ENCODE results near the gene RP2.

RP2 gene

DNA sequence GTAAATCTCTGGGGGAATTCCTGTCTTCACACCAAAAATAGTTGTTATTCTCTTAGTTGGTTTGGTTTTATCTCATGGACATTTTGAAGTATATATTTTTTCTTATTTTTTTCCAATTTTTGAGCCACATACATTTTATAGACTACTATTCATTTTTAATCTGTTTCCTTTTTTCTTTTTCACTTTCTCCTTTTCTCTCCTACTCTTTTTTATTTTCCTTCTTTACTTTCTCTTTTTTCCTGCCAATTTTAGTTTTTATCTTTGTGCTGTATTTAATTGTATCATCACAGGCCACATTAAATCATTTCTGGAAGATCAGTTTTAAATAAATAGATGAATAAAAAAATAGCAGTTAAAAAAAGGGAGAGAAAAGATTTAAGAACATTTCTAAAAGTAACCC is 61.4 kb downstream of the RP2 start:
- Histone ChIP-seq H3K4me1 (ENCODE audit: control insufficient read depth, insufficient read depth, low read length) (no peaks in the 10 kb centered on the region), H3K4me3 (ENCODE audit: low read length) (no peak overlapping the region), H3K9ac (ENCODE audit: low read length) (no peak overlapping the region), H3K36me3 (ENCODE audit: control insufficient read depth, insufficient read depth, low read length, severe bottlenecking) (no peaks in the 10 kb centered on the region), H3K27me3 (replicated peaks; ENCODE audit: control insufficient read depth, insufficient read depth, low read length) (peaks cover 24% of the 10 kb centered on the region), H3K9me3 (ENCODE audit: control insufficient read depth, low read length) (no peaks in the 10 kb centered on the region)
- DNase-seq (ENCODE audit: low read depth): no peak

DNA sequence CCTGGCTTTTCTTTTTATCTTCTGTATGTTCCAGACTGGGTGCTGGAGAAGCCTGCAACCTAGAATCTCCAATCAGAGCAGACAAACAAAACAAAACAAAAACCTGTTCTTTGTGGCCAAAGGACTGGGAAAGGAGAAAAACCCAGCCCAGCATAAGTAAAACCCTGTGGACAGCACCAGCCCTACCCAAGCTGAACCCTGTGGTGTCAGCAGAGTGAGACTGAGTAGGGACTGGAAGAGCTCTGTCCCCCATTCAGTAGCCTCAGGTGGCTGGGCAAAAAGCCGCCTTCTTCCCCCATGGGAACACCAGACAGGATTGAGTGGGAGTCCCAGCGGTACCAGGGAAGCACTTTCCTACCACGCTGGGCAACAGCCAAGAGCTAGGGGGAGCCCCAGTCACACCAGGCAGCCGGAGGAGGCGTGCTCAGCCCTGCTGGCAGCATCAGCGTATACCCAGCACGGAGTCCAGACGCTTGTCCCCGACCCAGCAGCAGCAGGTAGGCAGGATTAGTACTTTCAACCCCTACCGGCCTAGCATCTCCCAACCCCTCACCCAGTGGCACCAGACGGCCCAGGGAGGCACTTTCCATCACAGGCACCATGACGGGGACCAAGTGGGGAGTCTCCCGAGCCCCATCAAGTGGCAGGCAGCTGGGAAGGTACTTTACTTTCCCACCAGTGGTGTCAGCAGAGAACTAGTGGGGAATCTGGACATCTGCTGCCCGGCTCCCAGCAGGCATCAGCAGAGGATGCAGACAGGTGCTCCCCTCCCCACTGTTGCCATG is 66.8 kb downstream of the RP2 start:
- peaks cover 15% of the 10 kb centered on the region for H3K27me3 ChIP-seq (replicated peaks; ENCODE audit: control insufficient read depth, insufficient read depth, low read length)
- peak overlapping the region; percentile 71 for H3K4me3 ChIP-seq (ENCODE audit: low read length)
- no peaks in the 10 kb centered on the region for H3K4me1 ChIP-seq (ENCODE audit: control insufficient read depth, insufficient read depth, low read length)
- H3K9me3 ChIP-seq (ENCODE audit: control insufficient read depth, low read length): no peaks in the 10 kb centered on the region
- no peak overlapping the region for H3K9ac ChIP-seq (ENCODE audit: low read length)
- DNase-seq (ENCODE audit: low read depth): peak; percentile 82
- no peaks in the 10 kb centered on the region for H3K36me3 ChIP-seq (ENCODE audit: control insufficient read depth, insufficient read depth, low read length, severe bottlenecking)

GRCh38 chrX:46904626-46905025 is 67.8 kb downstream of the RP2 start:
- Histone ChIP-seq H3K27me3 (replicated peaks; ENCODE audit: control insufficient read depth, insufficient read depth, low read length) (peaks cover 18% of the 10 kb centered on the region), H3K36me3 (ENCODE audit: control insufficient read depth, insufficient read depth, low read length, severe bottlenecking) (no peaks in the 10 kb centered on the region), H3K9me3 (ENCODE audit: control insufficient read depth, low read length) (no peaks in the 10 kb centered on the region)

DNA sequence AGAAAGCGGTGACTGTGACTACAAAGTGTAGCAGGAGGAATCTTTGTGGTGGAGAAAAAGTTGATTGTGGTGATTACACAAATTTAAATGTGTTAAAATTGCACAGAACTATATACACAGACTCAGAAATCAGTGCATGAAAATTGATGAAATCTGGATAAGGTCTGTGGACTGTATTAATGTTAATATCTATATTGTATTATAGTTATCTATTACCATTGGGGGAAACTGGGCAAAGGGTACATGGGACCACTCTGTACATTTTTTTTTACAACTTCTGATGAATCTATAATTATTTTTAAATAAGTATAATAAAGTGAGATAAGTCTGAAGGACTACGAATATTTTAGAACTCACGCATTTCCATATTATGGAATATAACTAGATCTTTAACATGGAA is 73.6 kb downstream of the RP2 start:
- Histone ChIP-seq H3K4me1 (ENCODE audit: control insufficient read depth, insufficient read depth, low read length) (peaks cover 8% of the 10 kb centered on the region), H3K27me3 (replicated peaks; ENCODE audit: control insufficient read depth, insufficient read depth, low read length) (peaks cover 14% of the 10 kb centered on the region), H3K9me3 (ENCODE audit: control insufficient read depth, low read length) (no peaks in the 10 kb centered on the region), H3K4me3 (ENCODE audit: low read length) (no peak overlapping the region), H3K9ac (ENCODE audit: low read length) (no peak overlapping the region), H3K36me3 (ENCODE audit: control insufficient read depth, insufficient read depth, low read length, severe bottlenecking) (no peaks in the 10 kb centered on the region)
- DNase-seq (ENCODE audit: low read depth): no peak

More at GRCh38 chrX:46904626-46905025, 67.8 kb downstream of the RP2 start:
- H3K4me3 ChIP-seq (ENCODE audit: low read length): no peak overlapping the region
- no peak for DNase-seq (ENCODE audit: low read depth)
- H3K4me1 ChIP-seq (ENCODE audit: control insufficient read depth, insufficient read depth, low read length): no peaks in the 10 kb centered on the region
- H3K9ac ChIP-seq (ENCODE audit: low read length): no peak overlapping the region

GRCh38 chrX:46912098-46912602 is 75.3 kb downstream of the RP2 start, which contains the start of gene JADE3:
JADE3 (plus strand) TSS chrX:46912421; CDS start chrX:46984895, 72,474 bp downstream.
- Histone ChIP-seq H3K9me3 (ENCODE audit: control insufficient read depth, low read length) (no peaks in the 10 kb centered on the region), H3K9ac (ENCODE audit: low read length) (peak within 1 kb of the TSS; percentile 75), H3K36me3 (ENCODE audit: control insufficient read depth, insufficient read depth, low read length, severe bottlenecking) (no peaks in the 10 kb centered on the region), H3K4me3 (ENCODE audit: low read length) (peak within 1 kb of the TSS; percentile 83), H3K4me1 (ENCODE audit: control insufficient read depth, insufficient read depth, low read length) (peaks cover 8% of the 10 kb centered on the region), H3K27me3 (replicated peaks; ENCODE audit: control insufficient read depth, insufficient read depth, low read length) (peaks cover 15% of the 10 kb centered on the region)
- DNase-seq (ENCODE audit: low read depth): peak; percentile 86

- no peaks in the 10 kb centered on the region for H3K36me3 ChIP-seq (ENCODE audit: control insufficient read depth, insufficient read depth, low read length, severe bottlenecking)
- H3K9me3 ChIP-seq (ENCODE audit: control insufficient read depth, low read length): no peaks in the 10 kb centered on the region
- peaks cover 8% of the 10 kb centered on the region for H3K4me1 ChIP-seq (ENCODE audit: control insufficient read depth, insufficient read depth, low read length)
- peak; percentile 71 for DNase-seq (ENCODE audit: low read depth)
- H3K9ac ChIP-seq (ENCODE audit: low read length): peak overlapping the region; percentile 75
- H3K27me3 ChIP-seq (replicated peaks; ENCODE audit: control insufficient read depth, insufficient read depth, low read length): peaks cover 15% of the 10 kb centered on the region
- peak overlapping the region; percentile 83 for H3K4me3 ChIP-seq (ENCODE audit: low read length)
Observed at GRCh38 chrX:46912603-46913491, 76.0 kb downstream of the RP2 start.

DNA sequence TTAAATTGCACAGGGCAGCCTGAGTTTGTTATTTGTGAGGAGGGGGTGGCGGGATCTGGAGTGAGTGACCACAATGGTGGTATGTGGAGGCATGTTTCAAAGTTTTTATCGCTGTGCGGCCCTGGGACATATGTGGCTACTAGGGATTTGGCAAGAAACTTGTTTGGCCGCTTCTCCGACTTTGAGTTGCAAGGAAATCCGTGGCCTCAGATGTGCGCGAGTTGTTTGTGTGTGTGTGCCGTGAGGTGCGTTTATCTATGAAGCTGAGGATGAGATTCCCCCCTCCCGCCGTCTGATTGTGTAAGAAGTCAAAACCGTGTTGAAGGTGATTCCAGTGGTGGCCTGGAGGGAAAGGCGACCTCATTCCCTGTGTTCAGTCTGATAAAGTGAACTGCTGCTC is 76.8 kb downstream of the RP2 start:
- Histone ChIP-seq H3K9ac (ENCODE audit: low read length) (peak overlapping the region; percentile 75), H3K4me3 (ENCODE audit: low read length) (peak overlapping the region; percentile 83), H3K4me1 (ENCODE audit: control insufficient read depth, insufficient read depth, low read length) (peaks cover 8% of the 10 kb centered on the region), H3K9me3 (ENCODE audit: control insufficient read depth, low read length) (no peaks in the 10 kb centered on the region), H3K36me3 (ENCODE audit: control insufficient read depth, insufficient read depth, low read length, severe bottlenecking) (no peaks in the 10 kb centered on the region), H3K27me3 (replicated peaks; ENCODE audit: control insufficient read depth, insufficient read depth, low read length) (peaks cover 11% of the 10 kb centered on the region)
- DNase-seq (ENCODE audit: low read depth): peak; percentile 50

GRCh38 chrX:46916273-46916672 is 79.4 kb downstream of the RP2 start:
- peaks cover 8% of the 10 kb centered on the region for H3K4me1 ChIP-seq (ENCODE audit: control insufficient read depth, insufficient read depth, low read length)
- H3K4me3 ChIP-seq (ENCODE audit: low read length): no peak overlapping the region
- peaks cover 12% of the 10 kb centered on the region for H3K9me3 ChIP-seq (ENCODE audit: control insufficient read depth, low read length)
- peaks cover 6% of the 10 kb centered on the region for H3K27me3 ChIP-seq (replicated peaks; ENCODE audit: control insufficient read depth, insufficient read depth, low read length)
- DNase-seq (ENCODE audit: low read depth): no peak
- H3K36me3 ChIP-seq (ENCODE audit: control insufficient read depth, insufficient read depth, low read length, severe bottlenecking): no peaks in the 10 kb centered on the region
- no peak overlapping the region for H3K9ac ChIP-seq (ENCODE audit: low read length)

GRCh38 chrX:46917622-46918021 is 80.8 kb downstream of the RP2 start:
- Histone ChIP-seq H3K4me3 (ENCODE audit: low read length) (no peak overlapping the region), H3K9ac (ENCODE audit: low read length) (no peak overlapping the region), H3K36me3 (ENCODE audit: control insufficient read depth, insufficient read depth, low read length, severe bottlenecking) (no peaks in the 10 kb centered on the region), H3K4me1 (ENCODE audit: control insufficient read depth, insufficient read depth, low read length) (peaks cover 8% of the 10 kb centered on the region), H3K27me3 (replicated peaks; ENCODE audit: control insufficient read depth, insufficient read depth, low read length) (peaks cover 6% of the 10 kb centered on the region), H3K9me3 (ENCODE audit: control insufficient read depth, low read length) (peaks cover 12% of the 10 kb centered on the region)
- DNase-seq (ENCODE audit: low read depth): no peak

- no peak overlapping the region for H3K4me3 ChIP-seq (ENCODE audit: low read length)
- DNase-seq (ENCODE audit: low read depth): no peak
- H3K27me3 ChIP-seq (replicated peaks; ENCODE audit: control insufficient read depth, insufficient read depth, low read length): peaks cover 6% of the 10 kb centered on the region
- H3K9ac ChIP-seq (ENCODE audit: low read length): no peak overlapping the region
- H3K9me3 ChIP-seq (ENCODE audit: control insufficient read depth, low read length): peaks cover 12% of the 10 kb centered on the region
- no peaks in the 10 kb centered on the region for H3K36me3 ChIP-seq (ENCODE audit: control insufficient read depth, insufficient read depth, low read length, severe bottlenecking)
- peaks cover 8% of the 10 kb centered on the region for H3K4me1 ChIP-seq (ENCODE audit: control insufficient read depth, insufficient read depth, low read length)
Observed at GRCh38 chrX:46918434-46918833, 81.6 kb downstream of the RP2 start.

- Histone ChIP-seq H3K36me3 (ENCODE audit: control insufficient read depth, insufficient read depth, low read length, severe bottlenecking) (no peaks in the 10 kb centered on the region), H3K9me3 (ENCODE audit: control insufficient read depth, low read length) (peaks cover 12% of the 10 kb centered on the region), H3K4me1 (ENCODE audit: control insufficient read depth, insufficient read depth, low read length) (no peaks in the 10 kb centered on the region), H3K27me3 (replicated peaks; ENCODE audit: control insufficient read depth, insufficient read depth, low read length) (peaks cover 3% of the 10 kb centered on the region), H3K4me3 (ENCODE audit: low read length) (no peak overlapping the region), H3K9ac (ENCODE audit: low read length) (no peak overlapping the region)
- DNase-seq (ENCODE audit: low read depth): no peak
Observed at GRCh38 chrX:46920235-46920634, 83.4 kb downstream of the RP2 start.
